ENCODE measurements around the gene BHLHA15. TPM values are rescaled to one million over a fixed set of nuclear protein-coding genes. Genes with fewer than 3 reads are reported as not detected.

Gene BHLHA15
- total and polyA plus RNA-seq, 2 experiments from 2014 or later = 0.39 to 2.3 TPM

- H3K4me2 ChIP-seq = no peak overlapping the region
- no peaks in the 10 kb centered on the region for H3K36me3 ChIP-seq (replicated peaks; ENCODE audit: insufficient read depth, low read depth)
- no peaks in the 10 kb centered on the region for H4K20me1 ChIP-seq (ENCODE audit: insufficient read depth, poor library complexity, severe bottlenecking)
- TF ChIP-seq EZH2phosphoT487 (IDR thresholded peaks at IDR 0.05; ENCODE audit: low read depth, severe bottlenecking, unreplicated experiment) = no peak
- no peak for TF ChIP-seq CTCF (IDR thresholded peaks at IDR 0.05; ENCODE audit: poor library complexity)
- TF ChIP-seq EZH2 (IDR thresholded peaks at IDR 0.05; ENCODE audit: borderline replicate concordance) = no peak
- H2AFZ ChIP-seq = no peak overlapping the region
- H3K9me2 ChIP-seq (replicated peaks; ENCODE audit: insufficient read depth) = no peaks in the 10 kb centered on the region
- WGBS (ENCODE audit: low lambda C conversion rate, missing lambda C conversion rate) = 92% methylated on average over 8 of the region's 8 CpGs
- no peak overlapping the region for H3K4me3 ChIP-seq
- no peaks in the 10 kb centered on the region for H3K27me3 ChIP-seq
- H3K9me3 ChIP-seq (ENCODE audit: low read depth) = no peaks in the 10 kb centered on the region
- no peaks in the 10 kb centered on the region for H3K4me1 ChIP-seq (ENCODE audit: insufficient read depth)
- H3K27ac ChIP-seq = no peak overlapping the region
- H3K79me2 ChIP-seq = no peaks in the 10 kb centered on the region
- DNase-seq (ENCODE audit: low spot score) = no peak
Observed at GRCh38 chr7:98232263-98232585, 21.0 kb downstream of the BHLHA15 start.

- WGBS (ENCODE audit: low lambda C conversion rate, missing lambda C conversion rate) = 96% methylated on average over 16 of the region's 16 CpGs
- Histone ChIP-seq H3K9me2 (replicated peaks; ENCODE audit: insufficient read depth) (no peaks in the 10 kb centered on the region), H3K4me2 (no peak overlapping the region), H3K27me3 (no peaks in the 10 kb centered on the region), H3K36me3 (replicated peaks; ENCODE audit: insufficient read depth, low read depth) (no peaks in the 10 kb centered on the region), H3K9me3 (ENCODE audit: low read depth) (no peaks in the 10 kb centered on the region), H2AFZ (no peak overlapping the region), H4K20me1 (ENCODE audit: insufficient read depth, poor library complexity, severe bottlenecking) (no peaks in the 10 kb centered on the region), H3K27ac (no peak overlapping the region), H3K79me2 (no peaks in the 10 kb centered on the region), H3K4me1 (ENCODE audit: insufficient read depth) (no peaks in the 10 kb centered on the region), H3K4me3 (no peak overlapping the region)
- no peak for DNase-seq (ENCODE audit: low spot score)
- TF ChIP-seq EZH2 (IDR thresholded peaks at IDR 0.05; ENCODE audit: borderline replicate concordance) (no peak), CTCF (IDR thresholded peaks at IDR 0.05; ENCODE audit: poor library complexity) (no peak)
Observed at GRCh38 chr7:98232799-98233198, 21.6 kb downstream of the BHLHA15 start.

- Histone ChIP-seq H3K36me3 (replicated peaks; ENCODE audit: insufficient read depth, low read depth) (no peaks in the 10 kb centered on the region), H3K9me2 (replicated peaks; ENCODE audit: insufficient read depth) (no peaks in the 10 kb centered on the region), H3K4me2 (no peak overlapping the region), H3K9me3 (ENCODE audit: low read depth) (no peaks in the 10 kb centered on the region), H2AFZ (no peak overlapping the region), H3K27ac (no peak overlapping the region), H3K4me3 (no peak overlapping the region), H3K79me2 (no peaks in the 10 kb centered on the region), H3K27me3 (no peaks in the 10 kb centered on the region), H4K20me1 (ENCODE audit: insufficient read depth, poor library complexity, severe bottlenecking) (no peaks in the 10 kb centered on the region), H3K4me1 (ENCODE audit: insufficient read depth) (no peaks in the 10 kb centered on the region)
- WGBS (ENCODE audit: low lambda C conversion rate, missing lambda C conversion rate) = 92% methylated on average over 27 of the region's 32 CpGs
- no peak for TF ChIP-seq EZH2 (IDR thresholded peaks at IDR 0.05; ENCODE audit: borderline replicate concordance)
- no peak for TF ChIP-seq EZH2phosphoT487 (IDR thresholded peaks at IDR 0.05; ENCODE audit: low read depth, severe bottlenecking, unreplicated experiment)
- no peak for TF ChIP-seq CTCF (IDR thresholded peaks at IDR 0.05; ENCODE audit: poor library complexity)
- no peak for DNase-seq (ENCODE audit: low spot score)
Observed at GRCh38 chr7:98233219-98234070, 22.2 kb downstream of the BHLHA15 start.

All from hepatocyte (in vitro differentiated cells).